ENCODE data around the gene PROX1. TPM values are rescaled to one million over a fixed set of nuclear protein-coding genes. Genes with fewer than 3 reads are reported as not detected.

Gene PROX1
- total RNA-seq, 2 experiments from 2014 or later: not detected

GRCh38 chr1:214050513-214051401 lies 63.0 kb downstream of the PROX1 start:
- H3K4me3 ChIP-seq (ENCODE audit: low read depth, low read length, poor library complexity, severe bottlenecking): no peak overlapping the region
- no peaks in the 10 kb centered on the region for H3K4me1 ChIP-seq (ENCODE audit: insufficient read depth, low read length, poor library complexity, severe bottlenecking)
- TF ChIP-seq EZH2phosphoT487 (IDR thresholded peaks at IDR 0.05; ENCODE audit: borderline replicate concordance, low read depth, low read length) (no peak), CTCF (conservative IDR thresholded peaks at IDR 0.05; ENCODE audit: low read length) (no peak)
- intact Hi-C loops (cut with micrococcal nuclease; ENCODE audit: unreplicated experiment): no loop called here
- H4K20me1 ChIP-seq (ENCODE audit: insufficient read depth, low read length): no peaks in the 10 kb centered on the region
- CTCF ChIA-PET (ENCODE audit: unreplicated experiment): no interaction called here
- no peaks in the 10 kb centered on the region for H3K36me3 ChIP-seq (ENCODE audit: insufficient read depth, low read length)
- H3K9me3 ChIP-seq (ENCODE audit: low read length): no peaks in the 10 kb centered on the region
- H2AFZ ChIP-seq (ENCODE audit: low read length): no peak overlapping the region
- DNase-seq (ENCODE audit: low spot score): no peak
- H3K79me2 ChIP-seq (ENCODE audit: insufficient read depth, low read depth, low read length): no peaks in the 10 kb centered on the region
- H3K9me2 ChIP-seq (ENCODE audit: insufficient read depth, low read length): no peaks in the 10 kb centered on the region
- H3K4me2 ChIP-seq (ENCODE audit: low read length): no peak overlapping the region
- BruUV-seq (replicated peaks): no TSS peak
- H3K27ac ChIP-seq (ENCODE audit: low read depth, low read length, poor library complexity, severe bottlenecking): no peak overlapping the region
- POLR2A ChIA-PET: interaction anchor here (0.8 kb wide), 1 partner anchor 10 kb away, joined by 3 read pairs; no protein-coding TSS in a partner anchor

DNA sequence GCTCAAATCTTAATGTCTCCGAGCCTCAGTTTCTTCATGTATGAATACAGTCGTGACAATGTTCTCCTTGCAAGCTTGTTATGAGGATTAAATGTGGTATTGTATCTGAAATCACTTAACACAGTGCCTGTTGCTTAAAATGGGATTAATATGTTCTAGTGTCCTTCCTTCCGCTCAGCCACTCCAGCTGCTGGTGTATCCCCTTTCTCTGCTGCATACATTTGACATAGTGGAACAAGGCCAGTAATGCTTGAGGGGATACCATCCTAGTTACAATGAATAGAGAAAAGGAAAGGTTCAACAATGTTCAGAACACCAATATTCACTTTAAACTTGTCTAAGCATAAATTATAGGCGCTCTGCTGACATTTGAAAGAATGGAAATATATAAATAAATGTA lies 64.0 kb downstream of the PROX1 start:
- Histone ChIP-seq H3K36me3 (ENCODE audit: insufficient read depth, low read length) (no peaks in the 10 kb centered on the region), H3K9me2 (ENCODE audit: insufficient read depth, low read length) (no peaks in the 10 kb centered on the region), H4K20me1 (ENCODE audit: insufficient read depth, low read length) (no peaks in the 10 kb centered on the region), H3K4me2 (ENCODE audit: low read length) (no peak overlapping the region), H3K9me3 (ENCODE audit: low read length) (no peaks in the 10 kb centered on the region), H3K4me3 (ENCODE audit: low read depth, low read length, poor library complexity, severe bottlenecking) (no peak overlapping the region), H3K4me1 (ENCODE audit: insufficient read depth, low read length, poor library complexity, severe bottlenecking) (no peaks in the 10 kb centered on the region), H2AFZ (ENCODE audit: low read length) (no peak overlapping the region), H3K27ac (ENCODE audit: low read depth, low read length, poor library complexity, severe bottlenecking) (no peak overlapping the region), H3K79me2 (ENCODE audit: insufficient read depth, low read depth, low read length) (no peaks in the 10 kb centered on the region)
- ChIA-PET POLR2A (interaction anchor here (0.5 to 0.8 kb wide), 2 partner anchors 11 to 33 kb away, joined by 3 read pairs; no protein-coding TSS in a partner anchor), CTCF (ENCODE audit: unreplicated experiment) (no interaction called here)
- TF ChIP-seq EZH2phosphoT487 (IDR thresholded peaks at IDR 0.05; ENCODE audit: borderline replicate concordance, low read depth, low read length) (no peak), CTCF (conservative IDR thresholded peaks at IDR 0.05; ENCODE audit: low read length) (no peak)
- intact Hi-C loops (cut with micrococcal nuclease; ENCODE audit: unreplicated experiment): no loop called here
- BruUV-seq (replicated peaks): no TSS peak
- DNase-seq (ENCODE audit: low spot score): no peak

DNA sequence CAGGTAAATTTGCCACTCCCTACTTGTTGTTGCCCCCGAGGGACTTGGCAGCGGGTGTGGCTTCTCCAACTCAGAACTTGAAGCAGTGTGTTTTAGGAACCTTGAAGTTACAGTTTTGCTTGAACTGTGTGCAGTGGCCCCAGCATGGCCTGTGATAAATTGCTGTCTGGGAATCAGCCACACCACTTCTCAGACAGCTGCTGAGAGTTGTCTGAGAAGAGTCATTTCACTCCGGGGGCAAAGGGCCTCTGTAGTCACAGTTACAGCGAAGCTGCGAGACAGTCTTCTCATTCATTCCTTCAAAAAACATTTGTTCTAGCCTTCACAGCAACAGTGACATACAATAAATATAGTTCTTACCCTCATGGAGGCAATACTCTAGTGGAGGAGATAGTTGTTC lies 70.3 kb downstream of the PROX1 start:
- no peaks in the 10 kb centered on the region for H3K4me1 ChIP-seq (ENCODE audit: insufficient read depth, low read length, poor library complexity, severe bottlenecking)
- H3K27ac ChIP-seq (ENCODE audit: low read depth, low read length, poor library complexity, severe bottlenecking): no peak overlapping the region
- no peak overlapping the region for H2AFZ ChIP-seq (ENCODE audit: low read length)
- POLR2A ChIA-PET: no interaction called here
- H3K79me2 ChIP-seq (ENCODE audit: insufficient read depth, low read depth, low read length): no peaks in the 10 kb centered on the region
- no peaks in the 10 kb centered on the region for H4K20me1 ChIP-seq (ENCODE audit: insufficient read depth, low read length)
- no peak overlapping the region for H3K4me3 ChIP-seq (ENCODE audit: low read depth, low read length, poor library complexity, severe bottlenecking)
- H3K9me3 ChIP-seq (ENCODE audit: low read length): no peaks in the 10 kb centered on the region
- intact Hi-C loops (cut with micrococcal nuclease; ENCODE audit: unreplicated experiment): no loop called here
- no peaks in the 10 kb centered on the region for H3K9me2 ChIP-seq (ENCODE audit: insufficient read depth, low read length)
- no peak for DNase-seq (ENCODE audit: low spot score)
- BruUV-seq (replicated peaks): no TSS peak
- TF ChIP-seq CTCF (conservative IDR thresholded peaks at IDR 0.05; ENCODE audit: low read length): no peak
- no peak for TF ChIP-seq EZH2phosphoT487 (IDR thresholded peaks at IDR 0.05; ENCODE audit: borderline replicate concordance, low read depth, low read length)
- CTCF ChIA-PET (ENCODE audit: unreplicated experiment): no interaction called here
- no peaks in the 10 kb centered on the region for H3K36me3 ChIP-seq (ENCODE audit: insufficient read depth, low read length)
- no peak overlapping the region for H3K4me2 ChIP-seq (ENCODE audit: low read length)

All from OCI-LY7 (cell line).